ENCODE data around the gene CCSER2.

Gene CCSER2

GRCh38 chr10:84348447-84348846 is 20.1 kb downstream of the CCSER2 start:
- peak; percentile 75 for DNase-seq (ENCODE audit: low read depth)
- H3K4me3 ChIP-seq (ENCODE audit: low read depth, low read length): no peak overlapping the region
- no peak for TF ChIP-seq CTCF (conservative IDR thresholded peaks at IDR 0.05; ENCODE audit: low read depth, low read length)

GRCh38 chr10:84348860-84349259 is 20.5 kb downstream of the CCSER2 start:
- TF ChIP-seq CTCF (conservative IDR thresholded peaks at IDR 0.05; ENCODE audit: low read depth, low read length): no peak
- no peak overlapping the region for H3K4me3 ChIP-seq (ENCODE audit: low read depth, low read length)
- DNase-seq (ENCODE audit: low read depth): peak; percentile 51

- peak; percentile 93 for TF ChIP-seq CTCF (conservative IDR thresholded peaks at IDR 0.05; ENCODE audit: low read depth, low read length)
- peak; percentile 85 for DNase-seq (ENCODE audit: low read depth)
Measured at GRCh38 chr10:84352251-84352842, 24.0 kb downstream of the CCSER2 start.

GRCh38 chr10:84353052-84353803 is 24.8 kb downstream of the CCSER2 start:
- no peak overlapping the region for H3K4me3 ChIP-seq (ENCODE audit: low read depth, low read length)
- DNase-seq (ENCODE audit: low read depth): no peak
- TF ChIP-seq CTCF (conservative IDR thresholded peaks at IDR 0.05; ENCODE audit: low read depth, low read length): no peak

More at GRCh38 chr10:84352251-84352842, 24.0 kb downstream of the CCSER2 start:
- no peak overlapping the region for H3K4me3 ChIP-seq (ENCODE audit: low read depth, low read length)

- DNase-seq (ENCODE audit: low read depth): no peak
- no peak for TF ChIP-seq CTCF (conservative IDR thresholded peaks at IDR 0.05; ENCODE audit: low read depth, low read length)
- H3K4me3 ChIP-seq (ENCODE audit: low read depth, low read length): no peak overlapping the region
Measured at GRCh38 chr10:84354623-84355022, 26.2 kb downstream of the CCSER2 start.

- DNase-seq (ENCODE audit: low read depth): no peak
- H3K4me3 ChIP-seq (ENCODE audit: low read depth, low read length): no peak overlapping the region
- no peak for TF ChIP-seq CTCF (conservative IDR thresholded peaks at IDR 0.05; ENCODE audit: low read depth, low read length)
Measured at GRCh38 chr10:84355106-84355505, 26.7 kb downstream of the CCSER2 start.

GRCh38 chr10:84356928-84357327 is 28.5 kb downstream of the CCSER2 start:
- TF ChIP-seq CTCF (conservative IDR thresholded peaks at IDR 0.05; ENCODE audit: low read depth, low read length): no peak
- no peak for DNase-seq (ENCODE audit: low read depth)
- no peak overlapping the region for H3K4me3 ChIP-seq (ENCODE audit: low read depth, low read length)

All from choroid plexus epithelial cell (primary cell).